Liver (tissue), 9 donors: ENCODE data around the gene PALM3. TPM values are rescaled to one million over a fixed set of nuclear protein-coding genes. Genes with fewer than 3 reads are reported as not detected.

Experiments used
- DNase-seq: peaks from one replicate; pipeline ENCODE4 v3.0.0-alpha.2; 2017; ENCODE audit warnings: low spot score
- H3K27ac ChIP-seq, 2 donors: one replicate each; pipeline ENCODE4 v1.7.0; 2013; ENCODE audit warnings: inconsistent platforms in 2 of 2, low read length in 2 of 2, control low read depth in 1 of 2, low read depth in 1 of 2, mild to moderate bottlenecking in 1 of 2
- H3K27me3 ChIP-seq, 4 donors: one replicate each; pipeline versions ENCODE4 v1.6.1 to v1.7.0; 2013; ENCODE audit warnings: low read length in 3 of 4, inconsistent platforms in 1 of 4, mild to moderate bottlenecking in 1 of 4, moderate library complexity in 1 of 4; ENCODE audit not compliant: control insufficient read depth in 4 of 4, insufficient read depth in 4 of 4
- H3K36me3 ChIP-seq, 4 donors: one replicate each; pipeline versions ENCODE4 v1.6.1 to v1.7.0; 2013; ENCODE audit warnings: low read length in 3 of 4, mild to moderate bottlenecking in 3 of 4, low read depth in 1 of 4, moderate library complexity in 1 of 4; ENCODE audit not compliant: control insufficient read depth in 4 of 4, insufficient read depth in 3 of 4
- H3K4me1 ChIP-seq, 4 donors: one replicate each; pipeline versions ENCODE4 v1.6.1 to v1.7.0; 2013; ENCODE audit warnings: low read length in 3 of 4, mild to moderate bottlenecking in 3 of 4, moderate library complexity in 1 of 4; ENCODE audit not compliant: control insufficient read depth in 4 of 4, insufficient read depth in 4 of 4
- H3K4me3 ChIP-seq, 3 donors: one replicate each; pipeline versions ENCODE4 v1.6.1 to v1.7.0; 2013; ENCODE audit warnings: low read length in 3 of 3, control low read depth in 1 of 3, low read depth in 1 of 3, mild to moderate bottlenecking in 1 of 3
- H3K9ac ChIP-seq, 2 donors: one replicate each; pipeline ENCODE4 v1.7.0; 2013; ENCODE audit warnings: low read length in 2 of 2, mild to moderate bottlenecking in 2 of 2, moderate library complexity in 2 of 2, control low read depth in 1 of 2, low read depth in 1 of 2
- H3K9me3 ChIP-seq, 4 donors: one replicate each; pipeline versions ENCODE4 v1.6.1 to v1.7.0; 2013; ENCODE audit warnings: low read length in 3 of 4; ENCODE audit not compliant: control insufficient read depth in 4 of 4
- FOXA2 ChIP-seq: IDR thresholded peaks from 2 replicates; pipeline ENCODE4 v1.6.1; 2016; ENCODE audit warnings: antibody characterized with exemption
- JUND ChIP-seq, 2 donors: IDR thresholded peaks; 2 replicates each; pipeline ENCODE4 v1.6.1; 2016; ENCODE audit warnings: antibody characterized with exemption in 2 of 2
- NR2F2 ChIP-seq: IDR thresholded peaks from 2 replicates; pipeline ENCODE4 v1.6.1; 2016; ENCODE audit warnings: antibody characterized with exemption
- YY1 ChIP-seq: IDR thresholded peaks from 2 replicates; pipeline ENCODE4 v1.6.1; 2016; ENCODE audit warnings: antibody characterized with exemption, mild to moderate bottlenecking
- WGBS: extraction: QIAGEN DNeasy Blood & Tissue Kit; methylation state at CpG from one replicate; pipeline ENCODE4 v1.1.7; 2013; 5-methylcytosine and 5-hydroxymethylcytosine counted together
- polyA plus RNA-seq, 2 donors: library from polyadenylated mRNA; stranded (reverse) in 1 of 2; unstranded in 1 of 2; fragments of 200-250 nt in 1 of 2; fragments of >200 nt in 1 of 2; fragmentation: Nextera tagmentation in 1 of 2; extraction: Ambion mirVana in 1 of 2; gene quantifications; one replicate each; pipeline versions ENCODE4 v1.2.1 to v1.2.3, GENCODE V29; 2013 to 2015
- total RNA-seq, 2 donors: library from RNA; depleted of rRNA; stranded (reverse); fragments of >200 nt; gene quantifications; one replicate each; pipeline ENCODE4 v1.2.3, GENCODE V29; 2014
- TF ChIP-seq, protein P1 (sequence below): fragments of 150-350 bp; IDR thresholded peaks from 2 replicates; pipeline ENCODE4 v1.5.1; 2017; ENCODE audit warnings: improper control_type of control experiment, low read depth, low read length; ENCODE audit not compliant: missing input control
- TF ChIP-seq, protein P2 (sequence below): IDR thresholded peaks from 2 replicates; pipeline ENCODE4 v1.6.1; 2016; ENCODE audit warnings: antibody characterized with exemption
- TF ChIP-seq, protein P3 (sequence below): IDR thresholded peaks from 2 replicates; pipeline ENCODE4 v1.6.1; 2016; ENCODE audit warnings: antibody characterized with exemption
- TF ChIP-seq, protein P4 (sequence below): IDR thresholded peaks from 2 replicates; pipeline ENCODE4 v1.6.1; 2016; ENCODE audit warnings: antibody characterized with exemption, mild to moderate bottlenecking
- donor health status: healthy.
- donor health status: healthy.
- donor health status: healthy.
- donor health status: healthy.
- donor health status: healthy.

Gene PALM3
- total and polyA plus RNA-seq, 4 donors = 1.4 to 17.9 (median 5.9) TPM

DNA sequence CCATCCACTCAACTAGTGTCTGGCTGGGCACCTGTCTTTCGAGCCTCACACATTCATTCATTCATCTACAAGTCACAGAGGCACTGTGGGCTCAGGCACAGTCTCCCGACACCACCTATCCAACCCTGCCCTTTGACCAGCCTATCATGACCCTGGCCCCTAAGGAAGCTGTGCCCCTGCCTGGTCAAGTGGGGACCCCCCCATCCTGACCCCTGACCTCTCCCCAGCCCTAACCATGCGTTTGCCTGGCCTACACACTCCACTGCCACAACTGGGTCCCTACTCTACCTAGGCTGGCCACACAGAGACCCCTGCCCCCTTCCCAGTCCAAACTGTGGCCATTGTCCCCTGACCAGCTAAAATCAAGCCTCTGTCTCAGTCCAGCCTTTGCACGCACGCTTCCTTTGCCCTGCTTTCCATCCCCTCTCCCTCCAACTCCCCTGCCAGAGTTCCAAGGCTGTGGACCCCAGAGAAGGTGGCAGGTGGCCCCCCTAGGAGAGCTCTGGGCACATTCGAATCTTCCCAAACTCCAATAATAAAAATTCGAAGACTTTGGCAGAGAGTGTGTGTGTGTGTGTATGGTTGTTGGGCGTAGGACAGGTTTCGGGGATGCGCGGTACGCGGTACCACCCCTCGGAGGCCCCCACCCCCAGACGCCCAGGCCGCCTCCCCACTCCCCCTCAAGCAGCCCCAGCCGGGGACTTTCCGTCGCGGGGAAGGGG lies 30.7 kb downstream of the PALM3 start:
- no peak overlapping the region for H3K9ac ChIP-seq
- TF ChIP-seq, protein P1, sequence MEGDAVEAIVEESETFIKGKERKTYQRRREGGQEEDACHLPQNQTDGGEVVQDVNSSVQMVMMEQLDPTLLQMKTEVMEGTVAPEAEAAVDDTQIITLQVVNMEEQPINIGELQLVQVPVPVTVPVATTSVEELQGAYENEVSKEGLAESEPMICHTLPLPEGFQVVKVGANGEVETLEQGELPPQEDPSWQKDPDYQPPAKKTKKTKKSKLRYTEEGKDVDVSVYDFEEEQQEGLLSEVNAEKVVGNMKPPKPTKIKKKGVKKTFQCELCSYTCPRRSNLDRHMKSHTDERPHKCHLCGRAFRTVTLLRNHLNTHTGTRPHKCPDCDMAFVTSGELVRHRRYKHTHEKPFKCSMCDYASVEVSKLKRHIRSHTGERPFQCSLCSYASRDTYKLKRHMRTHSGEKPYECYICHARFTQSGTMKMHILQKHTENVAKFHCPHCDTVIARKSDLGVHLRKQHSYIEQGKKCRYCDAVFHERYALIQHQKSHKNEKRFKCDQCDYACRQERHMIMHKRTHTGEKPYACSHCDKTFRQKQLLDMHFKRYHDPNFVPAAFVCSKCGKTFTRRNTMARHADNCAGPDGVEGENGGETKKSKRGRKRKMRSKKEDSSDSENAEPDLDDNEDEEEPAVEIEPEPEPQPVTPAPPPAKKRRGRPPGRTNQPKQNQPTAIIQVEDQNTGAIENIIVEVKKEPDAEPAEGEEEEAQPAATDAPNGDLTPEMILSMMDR = no peak
- TF ChIP-seq, protein P2, sequence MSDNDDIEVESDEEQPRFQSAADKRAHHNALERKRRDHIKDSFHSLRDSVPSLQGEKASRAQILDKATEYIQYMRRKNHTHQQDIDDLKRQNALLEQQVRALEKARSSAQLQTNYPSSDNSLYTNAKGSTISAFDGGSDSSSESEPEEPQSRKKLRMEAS = no peak
- TF ChIP-seq FOXA2 = no peak
- no peak for TF ChIP-seq JUND (IDR thresholded peaks at IDR 0.05)
- H3K4me1 ChIP-seq = peaks cover 0 to 10% (median 5%) of the 10 kb centered on the region in 4 donors
- H3K4me3 ChIP-seq = peak overlapping the region; percentile 49 to 75 (median 59)
- no peaks in the 10 kb centered on the region for H3K9me3 ChIP-seq
- H3K36me3 ChIP-seq = no peaks in the 10 kb centered on the region
- 25% methylated on average over 20 of the region's 20 CpGs for WGBS
- no peak for DNase-seq
- H3K27me3 ChIP-seq = no peaks in the 10 kb centered on the region
- peak overlapping the region; percentile 56 to 62 for H3K27ac ChIP-seq

DNA sequence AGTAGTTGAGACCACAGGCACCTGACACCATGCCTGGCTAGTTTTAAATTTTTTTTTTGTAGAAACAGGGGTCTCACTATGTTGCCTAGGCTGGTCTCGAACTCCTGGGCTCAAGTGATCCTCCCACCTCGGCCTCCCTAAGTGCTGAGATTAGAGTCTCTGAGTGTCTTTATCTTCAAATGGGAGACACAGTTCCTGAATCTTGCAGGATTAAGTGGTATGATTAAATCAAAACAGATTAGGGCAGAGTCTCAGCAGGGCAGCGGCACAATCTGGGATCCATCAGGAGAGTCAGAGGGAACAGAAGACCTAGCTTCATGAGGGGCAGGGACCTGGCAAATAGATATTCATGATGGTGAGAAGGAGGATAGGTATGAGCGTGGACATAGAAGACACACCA lies 33.0 kb downstream of the PALM3 start:
- no peak overlapping the region for H3K27ac ChIP-seq
- no peaks in the 10 kb centered on the region for H3K27me3 ChIP-seq
- H3K4me3 ChIP-seq = no peak overlapping the region
- H3K9ac ChIP-seq = no peak overlapping the region
- DNase-seq = no peak
- H3K4me1 ChIP-seq = peaks cover 0 to 10% (median 5%) of the 10 kb centered on the region in 4 donors
- H3K9me3 ChIP-seq = no peaks in the 10 kb centered on the region
- TF ChIP-seq NR2F2 (no peak), YY1 (no peak), FOXA2 (no peak)
- TF ChIP-seq, protein P3, sequence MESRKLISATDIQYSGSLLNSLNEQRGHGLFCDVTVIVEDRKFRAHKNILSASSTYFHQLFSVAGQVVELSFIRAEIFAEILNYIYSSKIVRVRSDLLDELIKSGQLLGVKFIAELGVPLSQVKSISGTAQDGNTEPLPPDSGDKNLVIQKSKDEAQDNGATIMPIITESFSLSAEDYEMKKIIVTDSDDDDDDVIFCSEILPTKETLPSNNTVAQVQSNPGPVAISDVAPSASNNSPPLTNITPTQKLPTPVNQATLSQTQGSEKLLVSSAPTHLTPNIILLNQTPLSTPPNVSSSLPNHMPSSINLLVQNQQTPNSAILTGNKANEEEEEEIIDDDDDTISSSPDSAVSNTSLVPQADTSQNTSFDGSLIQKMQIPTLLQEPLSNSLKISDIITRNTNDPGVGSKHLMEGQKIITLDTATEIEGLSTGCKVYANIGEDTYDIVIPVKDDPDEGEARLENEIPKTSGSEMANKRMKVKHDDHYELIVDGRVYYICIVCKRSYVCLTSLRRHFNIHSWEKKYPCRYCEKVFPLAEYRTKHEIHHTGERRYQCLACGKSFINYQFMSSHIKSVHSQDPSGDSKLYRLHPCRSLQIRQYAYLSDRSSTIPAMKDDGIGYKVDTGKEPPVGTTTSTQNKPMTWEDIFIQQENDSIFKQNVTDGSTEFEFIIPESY = no peak
- TF ChIP-seq, protein P4, sequence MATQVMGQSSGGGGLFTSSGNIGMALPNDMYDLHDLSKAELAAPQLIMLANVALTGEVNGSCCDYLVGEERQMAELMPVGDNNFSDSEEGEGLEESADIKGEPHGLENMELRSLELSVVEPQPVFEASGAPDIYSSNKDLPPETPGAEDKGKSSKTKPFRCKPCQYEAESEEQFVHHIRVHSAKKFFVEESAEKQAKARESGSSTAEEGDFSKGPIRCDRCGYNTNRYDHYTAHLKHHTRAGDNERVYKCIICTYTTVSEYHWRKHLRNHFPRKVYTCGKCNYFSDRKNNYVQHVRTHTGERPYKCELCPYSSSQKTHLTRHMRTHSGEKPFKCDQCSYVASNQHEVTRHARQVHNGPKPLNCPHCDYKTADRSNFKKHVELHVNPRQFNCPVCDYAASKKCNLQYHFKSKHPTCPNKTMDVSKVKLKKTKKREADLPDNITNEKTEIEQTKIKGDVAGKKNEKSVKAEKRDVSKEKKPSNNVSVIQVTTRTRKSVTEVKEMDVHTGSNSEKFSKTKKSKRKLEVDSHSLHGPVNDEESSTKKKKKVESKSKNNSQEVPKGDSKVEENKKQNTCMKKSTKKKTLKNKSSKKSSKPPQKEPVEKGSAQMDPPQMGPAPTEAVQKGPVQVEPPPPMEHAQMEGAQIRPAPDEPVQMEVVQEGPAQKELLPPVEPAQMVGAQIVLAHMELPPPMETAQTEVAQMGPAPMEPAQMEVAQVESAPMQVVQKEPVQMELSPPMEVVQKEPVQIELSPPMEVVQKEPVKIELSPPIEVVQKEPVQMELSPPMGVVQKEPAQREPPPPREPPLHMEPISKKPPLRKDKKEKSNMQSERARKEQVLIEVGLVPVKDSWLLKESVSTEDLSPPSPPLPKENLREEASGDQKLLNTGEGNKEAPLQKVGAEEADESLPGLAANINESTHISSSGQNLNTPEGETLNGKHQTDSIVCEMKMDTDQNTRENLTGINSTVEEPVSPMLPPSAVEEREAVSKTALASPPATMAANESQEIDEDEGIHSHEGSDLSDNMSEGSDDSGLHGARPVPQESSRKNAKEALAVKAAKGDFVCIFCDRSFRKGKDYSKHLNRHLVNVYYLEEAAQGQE = no peak
- H3K36me3 ChIP-seq = no peaks in the 10 kb centered on the region
- WGBS = 82% methylated on average over 4 of the region's 4 CpGs
